Central memory CD4-positive, alpha-beta T cell (primary cell): ENCODE measurements around the gene TREML1.

Experiments used
- DNase-seq: peaks from one replicate; pipeline ENCODE4 v3.0.0; 2022

TREML1 gene

DNA sequence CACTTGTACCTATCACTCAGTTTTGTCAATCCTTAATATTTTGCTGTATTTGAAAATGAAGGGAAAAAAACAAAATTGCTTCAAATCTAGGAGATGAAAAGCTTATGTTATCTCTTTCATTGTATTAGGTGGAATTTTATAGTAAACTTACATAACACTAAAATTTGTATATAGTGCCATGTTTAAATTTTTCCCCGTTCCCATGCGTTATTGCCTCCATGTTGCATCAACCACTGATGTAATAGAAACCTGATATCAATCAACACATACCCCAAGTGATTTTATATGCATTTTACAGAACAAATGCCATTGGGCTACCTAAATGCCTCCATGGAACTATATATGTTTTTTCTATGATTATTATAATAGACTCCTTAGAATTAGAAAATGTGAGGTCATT is 23.5 kb upstream of the TREML1 start:
- DNase-seq: no peak

DNA sequence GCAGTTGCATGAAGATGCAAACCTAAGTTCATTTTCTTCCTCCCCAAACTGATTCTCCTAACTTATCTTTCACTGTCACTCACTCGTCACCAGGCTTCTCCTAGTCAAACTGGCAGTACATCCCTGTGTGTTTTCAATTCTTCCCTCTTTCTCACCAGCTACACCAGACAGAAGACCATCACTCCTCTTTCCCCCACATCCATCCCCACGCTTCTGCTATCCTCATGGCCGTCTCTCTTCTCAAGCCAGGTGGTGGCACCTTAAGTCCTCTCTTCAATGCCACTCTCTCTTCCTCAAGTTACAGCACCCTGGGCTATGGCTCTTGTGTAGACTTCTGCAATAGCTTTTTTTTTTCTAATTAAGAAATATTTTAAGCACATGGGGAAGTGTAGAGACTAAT is 23.1 kb upstream of the TREML1 start:
- DNase-seq: no peak

DNA sequence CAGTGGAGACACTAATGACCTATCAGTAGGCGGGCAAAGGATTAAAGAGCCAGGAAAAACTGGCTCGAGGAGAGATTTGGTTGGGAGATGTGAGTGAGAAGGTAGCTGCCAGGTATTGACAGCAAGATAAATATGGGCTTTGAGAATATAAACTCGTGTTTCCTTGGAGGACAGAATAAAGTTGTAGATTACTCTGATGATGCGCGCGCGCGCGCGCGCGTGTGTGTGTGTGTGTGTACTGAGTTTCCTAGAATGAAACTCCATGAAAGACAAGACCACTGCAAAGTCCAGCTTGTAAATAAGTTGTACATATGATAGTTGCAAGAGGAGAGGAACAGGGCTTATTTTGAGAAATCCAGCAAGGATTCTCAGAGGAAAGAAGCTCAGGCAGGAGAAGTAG is 22.0 kb upstream of the TREML1 start:
- no peak for DNase-seq

DNA sequence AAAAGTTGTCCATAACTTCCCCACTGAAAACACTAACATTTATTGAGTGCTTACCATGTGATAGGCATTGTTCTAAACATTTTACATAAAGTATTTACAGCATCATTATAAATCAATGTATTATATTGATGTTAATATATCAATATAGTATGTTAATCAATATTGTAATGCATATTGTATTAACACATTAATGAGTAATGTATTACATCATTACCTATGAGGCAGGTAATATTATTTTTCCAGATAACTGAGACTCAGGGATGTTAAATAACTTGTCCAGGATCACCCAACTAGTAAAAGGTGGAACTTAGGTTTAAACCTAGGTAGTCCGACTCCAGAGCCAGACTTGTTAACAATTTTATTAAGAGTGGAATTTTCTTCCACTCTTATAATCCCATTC is 20.9 kb upstream of the TREML1 start:
- DNase-seq: no peak

DNA sequence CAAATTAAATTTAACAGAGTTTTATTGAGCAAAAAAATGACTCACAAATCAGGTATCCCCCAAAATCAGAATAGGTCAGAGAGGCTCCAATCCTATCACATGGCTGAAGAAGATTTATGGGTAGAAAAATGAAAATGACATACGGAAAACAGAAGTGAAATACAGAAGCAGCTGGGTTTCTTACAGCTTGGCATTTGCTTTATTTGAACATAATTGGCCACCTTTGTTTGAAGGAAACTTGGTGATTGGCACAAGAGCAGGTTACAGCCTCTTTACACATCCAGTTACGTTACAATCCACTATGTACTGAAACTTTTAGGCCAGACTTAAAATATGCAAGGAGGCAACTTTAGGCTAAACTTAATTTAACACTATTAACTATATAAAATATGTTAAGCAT is 20.5 kb upstream of the TREML1 start:
- no peak for DNase-seq

DNA sequence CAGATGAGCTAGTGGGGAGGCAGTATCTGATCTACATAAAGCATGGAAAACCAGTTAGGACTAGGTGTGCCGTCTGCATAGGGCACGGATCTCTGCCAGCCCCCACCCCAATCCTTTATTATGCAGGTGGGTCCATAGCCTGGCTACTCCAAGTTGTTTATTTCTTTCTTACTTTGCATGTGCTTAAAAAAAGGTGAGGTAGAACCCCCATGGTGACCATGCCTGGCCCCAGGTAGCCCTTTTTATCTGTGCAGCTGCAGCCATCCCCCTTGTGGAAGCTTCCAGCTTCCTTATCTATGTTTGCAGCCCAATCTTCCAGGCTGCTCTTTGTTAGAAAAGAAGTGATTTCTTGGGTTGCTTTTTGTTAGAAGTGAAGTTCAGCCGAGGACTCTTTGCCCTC is 17.8 kb upstream of the TREML1 start:
- no peak for DNase-seq

DNA sequence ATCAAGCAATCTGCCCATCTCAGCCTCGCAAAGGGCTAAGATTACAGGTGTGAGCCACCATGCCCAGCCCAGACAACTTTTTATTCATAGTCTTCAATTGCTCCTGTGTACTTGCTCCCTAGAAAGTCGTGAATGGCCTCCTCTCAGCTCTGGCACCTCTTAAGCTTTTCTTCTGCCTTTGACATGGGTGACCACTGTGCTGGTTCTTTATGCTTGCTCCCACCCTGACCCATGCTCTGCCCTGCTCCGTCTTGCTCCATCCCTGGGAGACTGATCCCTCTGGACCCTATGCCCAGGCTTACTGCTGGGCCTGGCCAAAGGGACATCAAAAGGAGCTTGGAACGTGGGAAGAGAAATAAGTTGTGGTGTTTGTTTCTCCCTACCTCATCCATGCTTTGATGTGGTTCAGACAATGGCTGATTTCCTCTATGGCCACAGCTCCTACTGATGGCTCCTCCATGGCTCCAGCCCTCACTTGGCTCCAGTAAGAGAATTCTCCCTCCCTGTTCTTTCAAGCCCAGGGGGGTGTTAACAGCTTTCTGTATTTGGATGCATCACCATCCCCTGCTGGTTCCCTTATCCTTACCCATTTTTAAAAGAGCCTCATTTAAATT is 16.5 kb upstream of the TREML1 start:
- DNase-seq: no peak

DNA sequence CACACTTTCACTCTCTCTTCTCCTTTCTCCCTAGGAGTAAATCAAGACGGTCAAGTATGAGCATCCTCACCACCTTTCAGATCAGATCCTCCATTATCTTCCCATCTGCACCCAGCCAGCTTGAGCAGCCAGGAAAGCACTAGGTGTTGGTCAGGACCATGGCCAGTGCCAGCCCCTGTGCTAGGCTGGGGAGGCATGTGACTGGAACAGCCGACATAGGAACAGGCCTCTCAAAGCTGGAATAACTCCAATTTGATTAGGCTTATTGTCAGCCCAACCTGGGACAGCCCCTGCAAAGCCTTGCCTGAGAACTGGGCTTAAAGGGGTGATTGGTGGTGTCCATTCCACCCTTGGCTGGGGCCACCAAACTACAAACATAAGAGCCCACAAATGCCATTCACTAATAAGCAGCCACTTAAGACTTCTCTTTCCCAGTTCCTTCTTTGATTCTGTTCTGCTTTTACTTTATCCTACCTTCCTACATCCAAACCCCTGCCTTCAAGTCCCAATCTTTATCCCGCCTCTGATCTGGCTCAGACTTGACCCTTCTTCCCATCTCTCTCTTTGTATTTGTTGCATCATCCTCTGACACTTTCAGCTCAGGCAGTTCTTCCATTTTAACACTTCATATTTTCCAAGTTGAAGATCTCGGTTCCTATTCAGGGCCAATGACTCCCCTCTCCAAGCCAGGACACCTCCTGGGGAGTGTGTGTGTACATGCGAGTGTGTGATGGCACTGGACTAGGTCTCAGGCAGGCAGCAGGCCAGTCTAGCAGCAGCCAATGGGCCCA is 13.2 kb upstream of the TREML1 start:
- DNase-seq: no peak

DNA sequence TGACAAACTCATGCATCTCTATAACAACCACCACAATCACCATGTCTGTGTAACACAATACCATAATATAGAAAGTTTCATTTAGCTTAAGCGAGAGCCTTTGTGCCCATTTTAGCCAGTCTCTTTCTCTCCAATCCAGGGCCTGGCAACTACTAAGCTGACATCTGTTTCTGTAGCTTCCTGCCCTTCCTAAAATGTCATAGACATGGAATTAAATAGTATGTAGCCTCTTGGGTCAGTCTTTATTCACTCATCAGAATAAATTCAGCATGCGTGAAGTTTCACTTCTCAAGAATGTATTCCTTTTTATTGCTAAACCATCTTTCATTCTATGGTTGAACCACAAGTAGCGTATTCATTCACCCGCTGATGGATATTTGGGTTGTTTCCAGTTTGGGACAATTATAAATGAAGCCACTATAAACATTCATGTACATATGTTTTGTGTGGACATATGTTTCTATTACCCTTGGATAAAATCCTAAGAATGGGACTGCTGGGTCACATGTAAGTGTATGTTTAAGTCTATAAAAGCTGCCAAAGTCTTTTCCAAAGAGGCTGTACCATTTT is 10.5 kb upstream of the TREML1 start:
- no peak for DNase-seq

DNA sequence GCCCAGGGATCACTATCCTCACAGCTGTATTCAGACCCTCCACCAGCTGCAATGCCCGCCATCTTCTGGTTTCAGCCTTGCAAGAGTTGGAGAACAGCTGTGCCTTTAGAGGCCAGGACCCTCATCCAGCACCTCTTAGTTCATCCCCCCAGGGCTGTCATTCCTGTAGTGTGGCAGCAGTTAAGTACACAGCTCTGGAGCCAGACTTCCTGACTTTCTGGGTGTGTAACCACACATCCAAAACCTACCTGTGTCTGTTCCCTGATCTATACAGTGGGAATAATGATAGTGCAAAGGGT is 9.2 kb upstream of the TREML1 start:
- DNase-seq: no peak

DNA sequence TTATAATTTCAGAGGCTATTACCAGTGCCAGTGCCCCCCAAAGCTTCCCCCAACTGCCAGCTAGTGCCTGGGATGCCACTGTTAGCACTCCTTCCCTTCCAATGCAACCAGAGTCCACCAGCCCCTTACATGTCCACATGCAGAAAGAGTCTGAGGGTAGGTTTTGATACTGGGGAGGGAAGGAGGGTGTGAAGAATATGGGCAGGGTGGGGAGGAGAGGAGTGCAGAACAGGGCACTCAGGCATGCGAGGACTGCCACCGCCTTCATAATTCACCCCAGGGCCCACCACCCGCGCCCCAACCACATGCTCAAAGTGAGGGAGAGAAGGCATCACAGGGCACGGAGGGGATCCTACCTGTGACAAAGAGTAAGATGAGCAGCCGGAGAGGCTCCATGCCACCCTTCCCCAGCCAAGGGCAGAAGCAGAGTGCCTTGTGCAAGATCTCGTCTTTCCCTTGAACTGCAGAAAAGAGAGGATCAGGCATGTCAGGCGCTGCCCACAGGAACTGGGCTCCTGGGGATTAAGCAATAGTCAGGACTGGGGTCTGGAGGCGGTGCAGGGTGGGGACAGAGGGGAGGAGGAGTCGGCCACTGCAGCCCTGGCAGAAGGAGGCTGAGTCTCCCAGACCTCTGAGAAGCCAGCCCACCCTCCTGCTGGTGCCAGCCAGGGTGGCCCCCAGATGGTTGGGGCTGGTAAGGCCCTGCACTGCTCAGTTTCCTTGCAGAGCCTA is 8.7 kb upstream of the TREML1 start, which contains the start of gene TREM2:
Gene TREM2 (minus strand): TSS at position 430 of the 732 bp plus-strand sequence. CDS start 34 bp downstream, at position 396.
- DNase-seq: no peak

DNA sequence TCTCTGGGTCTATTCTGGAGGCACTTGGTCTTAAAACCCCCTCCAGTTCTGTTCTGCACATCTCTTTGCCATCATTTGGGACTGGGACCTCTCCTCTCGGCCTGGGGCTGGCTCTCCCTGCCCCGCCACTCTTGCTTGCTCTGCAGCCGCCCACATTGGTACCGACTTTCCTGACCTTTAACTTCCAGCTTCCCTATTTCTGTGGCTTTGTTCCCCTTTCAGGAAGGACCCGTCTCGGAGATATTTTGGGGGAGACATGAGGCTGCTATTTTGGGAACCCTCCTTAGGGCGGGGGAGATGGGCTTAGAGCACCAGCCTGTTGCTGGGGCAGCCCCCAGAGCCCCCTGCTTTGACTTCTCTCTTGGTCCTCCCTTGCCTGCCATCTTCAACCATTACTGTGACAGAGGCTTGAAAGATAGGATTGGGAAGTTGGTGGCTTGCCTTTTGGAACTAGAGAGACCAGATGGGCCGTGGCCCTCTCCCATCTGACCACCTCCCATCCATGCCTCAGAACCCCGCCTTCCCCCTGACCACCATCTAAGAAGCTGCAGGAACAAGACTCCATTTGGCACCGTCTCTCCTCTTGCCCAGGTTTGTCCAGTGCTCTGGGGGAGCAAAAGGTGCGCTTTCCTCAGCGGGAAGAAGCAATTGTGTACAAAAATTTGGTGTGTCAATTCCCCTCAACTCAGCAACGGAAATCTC is 7.9 kb upstream of the TREML1 start:
- DNase-seq: no peak

DNA sequence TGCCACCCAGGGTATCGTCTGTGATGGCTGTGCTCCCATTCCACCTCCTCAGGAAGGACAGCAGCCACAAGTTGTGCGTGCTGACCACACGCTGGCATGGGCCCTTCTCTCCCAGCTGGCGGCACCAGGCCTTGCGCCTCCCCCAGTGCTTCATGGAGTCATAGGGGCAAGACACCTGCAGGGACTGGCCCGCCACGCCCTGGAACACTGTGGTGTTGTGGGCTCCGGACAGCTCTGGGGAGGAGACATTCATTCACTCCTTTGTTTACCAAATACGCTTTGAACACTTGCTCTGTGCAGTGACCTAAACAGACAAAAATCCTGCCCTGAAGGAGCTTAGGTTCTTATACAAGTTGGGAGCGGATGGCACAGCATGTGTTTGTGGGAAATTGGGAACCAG is 7.2 kb upstream of the TREML1 start:
- DNase-seq: no peak

DNA sequence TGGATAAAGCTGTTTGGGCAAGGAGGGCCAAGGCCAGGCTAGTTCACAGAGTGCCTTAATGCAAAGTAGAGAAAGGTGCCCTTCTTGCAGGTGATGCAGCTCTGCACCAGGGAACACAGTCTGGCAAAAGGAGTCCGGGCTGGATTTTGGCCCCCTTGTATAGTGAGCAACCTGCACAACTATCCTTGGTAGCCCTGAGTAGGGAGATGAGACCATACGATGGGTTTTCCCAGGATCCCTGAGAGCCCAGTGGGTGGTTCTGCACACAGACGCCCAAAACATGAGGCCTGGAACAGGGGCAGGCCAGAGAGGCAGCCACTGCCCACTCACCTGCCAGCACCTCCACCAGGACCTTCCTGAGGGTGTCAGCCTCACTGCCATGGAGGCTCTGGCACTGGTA is 6.8 kb upstream of the TREML1 start:
- no peak for DNase-seq

DNA sequence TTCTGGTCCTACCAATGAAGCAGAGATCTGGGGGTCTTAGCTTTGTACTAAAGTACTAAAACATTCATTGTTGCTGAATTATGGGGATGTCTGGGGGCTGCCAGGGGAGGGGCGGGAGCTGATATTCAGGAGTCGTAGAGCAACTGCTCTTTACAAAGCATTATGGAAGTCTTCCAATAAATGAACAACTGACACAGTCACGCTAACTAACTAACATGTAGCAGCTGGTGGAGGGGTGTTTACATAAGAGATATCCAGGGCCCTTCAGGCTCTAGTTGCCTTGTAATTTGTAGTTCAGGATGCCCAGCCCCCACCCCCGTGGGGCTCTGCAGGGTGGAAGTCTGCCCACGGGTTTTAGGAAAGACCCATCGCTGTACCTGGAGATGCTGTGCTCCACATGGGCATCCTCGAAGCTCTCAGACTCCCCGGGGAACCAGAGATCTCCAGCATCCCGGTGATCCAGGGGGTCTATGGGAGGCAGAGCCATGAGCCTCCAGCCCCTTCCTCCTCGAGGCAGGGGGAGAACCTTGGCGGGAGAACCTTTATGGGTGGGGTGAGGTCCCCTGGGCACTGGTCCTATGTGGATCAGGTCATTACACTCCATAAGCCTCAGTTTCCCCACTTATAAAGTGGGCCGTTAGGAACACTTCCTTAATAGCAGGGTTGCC is 5.4 kb upstream of the TREML1 start:
- DNase-seq: no peak

DNA sequence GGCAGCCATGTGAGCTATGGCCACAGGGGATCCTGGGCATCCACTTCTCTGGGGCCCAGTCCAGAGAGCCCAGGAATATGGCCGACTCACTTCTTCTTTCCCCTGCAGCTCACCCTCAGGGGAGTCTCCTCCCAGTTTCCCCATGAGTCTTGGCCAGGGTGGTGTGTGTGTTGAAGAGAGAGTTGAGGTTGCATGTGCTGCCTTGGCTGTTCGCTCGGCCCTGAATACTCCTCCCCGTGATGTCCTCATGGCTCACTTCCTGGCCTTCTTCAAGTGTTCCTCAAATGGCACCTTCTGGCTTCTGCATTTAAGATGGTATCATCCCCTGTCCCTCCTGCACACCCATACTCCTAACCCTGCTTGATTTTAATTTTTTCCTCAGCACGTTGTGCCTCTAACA is 3.2 kb upstream of the TREML1 start:
- DNase-seq: no peak

DNA sequence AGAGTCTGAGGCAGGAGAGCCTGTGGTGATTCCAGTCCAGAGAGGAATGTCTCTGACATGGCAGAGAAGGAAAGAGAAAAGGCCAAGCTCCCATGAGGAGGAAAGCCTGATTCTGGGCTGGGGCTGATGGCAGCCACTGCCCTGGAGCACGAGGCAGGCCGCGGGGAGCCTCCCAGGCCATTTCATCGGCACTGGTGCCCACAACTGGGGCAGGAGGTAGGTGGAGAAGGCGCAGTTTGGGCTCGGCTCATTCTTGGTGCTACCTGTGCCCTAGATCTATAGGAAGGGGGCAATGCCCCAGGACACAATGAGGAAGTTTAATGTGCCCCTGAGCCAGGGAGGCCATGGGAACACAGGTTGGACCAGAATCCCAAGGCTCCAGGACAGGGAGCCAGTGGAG is 2.6 kb upstream of the TREML1 start:
- DNase-seq: no peak

DNA sequence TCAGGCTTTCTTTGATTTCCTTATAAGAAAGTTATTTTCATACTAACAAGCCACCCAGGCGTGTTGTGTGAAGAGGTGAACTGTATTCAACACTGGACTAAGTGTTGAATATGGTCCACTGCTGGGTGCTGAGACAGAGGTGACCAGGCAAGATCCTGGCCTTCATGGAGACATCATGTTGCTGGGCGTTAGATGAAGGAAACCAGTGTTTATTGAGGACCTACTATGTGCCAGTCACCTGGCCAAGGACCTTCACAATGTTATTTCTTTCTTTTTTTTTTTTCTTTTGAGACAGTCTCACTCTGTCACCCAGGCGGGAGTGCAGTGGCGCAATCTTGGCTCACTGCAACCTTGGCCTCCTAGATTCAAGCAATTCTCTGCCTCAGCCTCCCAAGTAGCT is 1.9 kb upstream of the TREML1 start:
- DNase-seq: no peak

DNA sequence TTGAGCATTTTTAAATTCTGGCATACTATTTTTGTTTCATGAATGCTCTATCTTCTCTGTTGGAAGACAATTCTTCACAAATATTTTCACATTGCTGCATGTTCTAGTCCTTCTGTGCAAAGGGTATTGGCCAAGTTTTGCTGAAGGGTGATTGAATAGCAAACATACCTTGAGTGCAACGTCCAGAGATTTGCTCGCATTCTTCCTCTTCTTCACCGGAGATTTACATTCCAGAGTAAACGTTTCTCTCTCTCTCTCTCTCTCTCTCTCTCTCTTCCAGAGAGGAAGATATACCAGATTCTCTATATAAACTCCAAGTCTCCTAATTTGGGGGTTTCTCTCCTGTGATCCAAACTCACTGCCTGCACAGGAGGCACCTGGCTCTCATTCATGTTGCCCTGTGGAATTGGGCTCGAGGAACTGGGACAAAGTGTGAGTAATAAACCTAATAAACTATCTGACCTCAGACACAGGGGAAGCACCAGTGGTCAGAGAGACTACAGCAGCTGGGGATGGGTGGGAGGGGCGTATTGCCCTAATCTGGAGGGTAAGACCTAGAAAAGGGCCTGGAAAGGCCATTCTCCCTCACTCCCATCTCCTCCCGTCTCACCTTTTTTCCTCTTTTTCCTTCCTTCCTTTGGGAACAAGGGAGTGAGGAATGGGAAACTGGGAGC is 1.1 kb upstream of the TREML1 start:
- DNase-seq: no peak

DNA sequence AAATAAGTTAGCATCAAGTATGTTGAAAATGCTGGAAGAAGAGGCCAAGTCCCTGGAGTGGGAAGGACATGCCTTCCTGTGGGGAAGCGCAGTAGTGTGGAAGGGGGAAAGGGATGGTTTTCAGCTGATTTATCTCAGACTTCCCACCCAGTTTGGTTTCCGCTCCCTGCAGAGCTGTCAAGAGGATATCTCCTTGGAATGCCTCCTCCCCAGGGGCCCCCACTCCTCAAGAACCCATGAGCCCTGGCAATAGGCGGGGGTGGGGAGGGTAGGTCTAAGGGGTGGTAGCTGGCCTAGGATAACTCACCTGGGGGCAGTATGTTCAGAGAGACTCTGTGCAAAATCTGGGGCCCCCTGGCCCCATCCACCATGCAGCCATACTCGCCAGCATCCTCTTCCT is 696 bp downstream of the TREML1 start:
- DNase-seq: no peak

DNA sequence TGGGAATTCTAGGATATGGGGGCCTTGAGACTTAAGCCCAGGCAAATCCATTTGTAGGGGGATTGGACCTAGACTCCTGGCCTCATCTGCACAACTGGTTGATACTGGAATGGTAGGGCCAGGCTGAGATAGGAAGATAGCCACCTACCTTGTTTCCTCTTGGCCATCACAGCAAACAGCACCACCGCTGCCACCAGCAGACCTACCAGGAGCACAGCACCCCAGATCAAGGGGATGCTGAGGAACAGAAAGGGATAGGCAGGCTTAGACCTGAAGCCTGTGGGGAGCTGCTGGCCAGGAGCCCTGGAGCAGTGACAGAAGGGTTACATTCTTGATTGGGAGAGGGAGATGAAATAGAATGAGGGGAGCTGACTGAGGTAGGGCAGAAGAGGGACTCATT is 3.5 kb downstream of the TREML1 start:
- no peak for DNase-seq

DNA sequence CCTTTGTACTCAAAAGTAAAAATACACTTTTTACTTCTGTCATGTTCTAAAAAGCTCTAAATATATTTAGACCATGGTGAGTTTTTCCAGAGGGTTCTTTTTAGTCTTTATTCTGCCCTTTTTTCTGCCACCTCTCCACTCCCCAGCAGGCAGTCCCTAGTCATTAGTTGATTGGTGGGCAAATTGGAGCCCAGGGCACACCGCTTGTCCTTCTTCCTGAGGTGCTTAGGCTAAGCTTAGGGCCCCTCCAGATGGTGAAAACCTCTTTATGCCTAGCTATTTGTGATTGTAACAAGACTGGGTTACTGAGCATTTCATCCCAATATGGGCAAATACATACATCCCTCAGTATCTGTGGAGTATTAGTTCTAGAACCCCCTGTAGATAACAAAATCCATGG is 6.2 kb downstream of the TREML1 start:
- DNase-seq: no peak
